ENCODE data around the gene TRIM17. TPM values are rescaled to one million over a fixed set of nuclear protein-coding genes. Genes with fewer than 3 reads are reported as not detected.

The TRIM17 gene
- total and polyA plus RNA-seq, 9 donors, result 0.72 to 10.0 (median 3.0) TPM

DNA sequence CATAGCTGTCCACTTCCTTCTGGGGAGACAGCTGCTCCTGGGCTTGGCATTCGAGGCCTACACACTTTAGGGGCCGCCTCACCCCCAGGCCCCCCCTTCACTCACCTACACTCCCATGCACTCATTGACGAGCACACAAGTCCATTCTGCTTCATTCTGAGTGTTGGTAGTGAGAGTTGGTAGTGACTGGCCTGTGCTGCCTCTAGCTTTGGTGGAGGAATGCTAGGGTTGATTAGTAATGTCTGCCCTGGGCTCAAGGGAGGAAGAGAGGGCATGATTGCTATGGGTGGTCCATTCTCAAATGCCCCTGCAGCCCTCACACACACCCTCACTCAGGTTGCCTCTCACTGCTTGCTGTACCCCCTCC lies 40.4 kb downstream of the TRIM17 start:
- WGBS, 3 donors, result 80 to 87% (median 85%) methylated on average over 3 of the region's 3 CpGs
- Histone ChIP-seq H3K4me3 (no peak overlapping the region), H3K4me1 (ENCODE audit: insufficient read depth) (peaks cover 14% of the 10 kb centered on the region), H3K36me3 (no peaks in the 10 kb centered on the region), H3K9me3 (no peaks in the 10 kb centered on the region), H3K27me3 (no peaks in the 10 kb centered on the region), H3K27ac (peak overlapping the region; percentile 81 to 87)
- intact Hi-C loops (cut with DNase I), result loop anchor here in 1 of 4 donors (10.0 kb wide), 1 partner anchor 79 kb away; a partner anchor contains a TSS
- no peak for TF ChIP-seq POLR2A (IDR thresholded peaks at IDR 0.05)
- TF ChIP-seq EP300 (IDR thresholded peaks at IDR 0.05), result no peak
- TF ChIP-seq, protein P1, sequence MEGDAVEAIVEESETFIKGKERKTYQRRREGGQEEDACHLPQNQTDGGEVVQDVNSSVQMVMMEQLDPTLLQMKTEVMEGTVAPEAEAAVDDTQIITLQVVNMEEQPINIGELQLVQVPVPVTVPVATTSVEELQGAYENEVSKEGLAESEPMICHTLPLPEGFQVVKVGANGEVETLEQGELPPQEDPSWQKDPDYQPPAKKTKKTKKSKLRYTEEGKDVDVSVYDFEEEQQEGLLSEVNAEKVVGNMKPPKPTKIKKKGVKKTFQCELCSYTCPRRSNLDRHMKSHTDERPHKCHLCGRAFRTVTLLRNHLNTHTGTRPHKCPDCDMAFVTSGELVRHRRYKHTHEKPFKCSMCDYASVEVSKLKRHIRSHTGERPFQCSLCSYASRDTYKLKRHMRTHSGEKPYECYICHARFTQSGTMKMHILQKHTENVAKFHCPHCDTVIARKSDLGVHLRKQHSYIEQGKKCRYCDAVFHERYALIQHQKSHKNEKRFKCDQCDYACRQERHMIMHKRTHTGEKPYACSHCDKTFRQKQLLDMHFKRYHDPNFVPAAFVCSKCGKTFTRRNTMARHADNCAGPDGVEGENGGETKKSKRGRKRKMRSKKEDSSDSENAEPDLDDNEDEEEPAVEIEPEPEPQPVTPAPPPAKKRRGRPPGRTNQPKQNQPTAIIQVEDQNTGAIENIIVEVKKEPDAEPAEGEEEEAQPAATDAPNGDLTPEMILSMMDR (IDR thresholded peaks at IDR 0.05), result no peak
- DNase-seq, result no peak

GRCh38 chr1:228375578-228376261 lies 40.9 kb downstream of the TRIM17 start:
- H3K36me3 ChIP-seq, result no peaks in the 10 kb centered on the region
- H3K4me1 ChIP-seq (ENCODE audit: insufficient read depth), result peaks cover 14% of the 10 kb centered on the region
- TF ChIP-seq POLR2A (IDR thresholded peaks at IDR 0.05) (no peak), EP300 (IDR thresholded peaks at IDR 0.05) (no peak)
- TF ChIP-seq, protein P1 (IDR thresholded peaks at IDR 0.05), result no peak
- no peaks in the 10 kb centered on the region for H3K9me3 ChIP-seq
- DNase-seq, result peak in 2 of 5 donors; percentile 25 to 46
- 93 to 96% (median 95%) methylated on average over 20 to 22 of the region's 22 CpGs for WGBS, 3 donors
- H3K27me3 ChIP-seq, result no peaks in the 10 kb centered on the region
- peak overlapping the region; percentile 81 to 87 for H3K27ac ChIP-seq
- intact Hi-C loops (cut with DNase I), result loop anchor here in 1 of 4 donors (10.0 kb wide), 1 partner anchor 79 kb away; a partner anchor contains a TSS
- no peak overlapping the region for H3K4me3 ChIP-seq

DNA sequence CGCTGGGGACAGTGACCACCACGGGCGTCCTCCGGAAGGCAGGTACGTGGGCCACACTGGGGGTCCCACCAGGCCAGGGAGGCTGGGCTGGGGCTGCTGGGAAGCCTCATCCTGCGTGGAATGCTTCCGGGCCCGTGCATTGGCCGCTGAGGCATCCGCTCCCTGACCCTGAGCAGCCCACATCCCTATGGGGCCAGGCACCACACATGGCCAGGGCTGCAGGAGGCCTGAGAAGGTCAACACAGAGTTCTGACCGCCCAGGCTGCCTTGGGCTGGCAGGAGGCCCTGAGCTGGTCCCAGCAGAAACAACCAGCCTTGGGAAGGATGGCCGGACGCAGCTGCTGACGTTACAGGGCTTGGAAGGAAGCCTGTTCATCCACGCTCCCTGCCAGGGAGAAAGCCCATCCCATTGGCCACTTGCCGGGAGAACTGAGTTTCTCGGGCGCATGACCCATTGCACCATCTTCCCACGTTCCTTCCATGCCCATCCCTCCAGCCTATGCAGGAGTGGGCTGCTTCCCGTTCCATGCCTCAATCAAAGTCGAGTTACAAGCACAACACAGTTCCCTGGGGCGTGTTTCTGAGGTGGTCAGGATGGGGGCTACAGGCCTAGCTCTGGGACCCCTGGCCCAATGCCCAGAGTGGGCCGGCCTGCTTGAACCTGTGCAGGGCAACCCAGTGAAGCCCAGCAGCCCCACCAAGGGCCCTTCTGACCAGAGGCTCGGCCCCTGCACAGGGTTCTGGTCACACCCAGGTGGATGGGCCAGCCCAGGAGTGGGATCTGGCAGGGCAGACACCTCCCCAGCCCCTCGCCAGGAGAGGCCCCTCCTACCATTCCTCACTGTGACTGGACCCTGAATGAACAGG lies 41.7 kb downstream of the TRIM17 start:
- no peaks in the 10 kb centered on the region for H3K36me3 ChIP-seq
- H3K9me3 ChIP-seq, result no peaks in the 10 kb centered on the region
- intact Hi-C loops (cut with DNase I), result loop anchor here in 1 of 4 donors (10.0 kb wide), 1 partner anchor 80 kb away; a partner anchor contains a TSS
- H3K4me1 ChIP-seq (ENCODE audit: insufficient read depth), result peaks cover 14% of the 10 kb centered on the region
- peak overlapping the region; percentile 81 to 87 for H3K27ac ChIP-seq
- peak; percentile 94 to 96 (median 95) for DNase-seq
- H3K27me3 ChIP-seq, result no peaks in the 10 kb centered on the region
- H3K4me3 ChIP-seq, result no peak overlapping the region
- WGBS, 3 donors, result 22 to 28% (median 23%) methylated on average over 19 to 25 of the region's 25 CpGs
- peak; percentile 36 for TF ChIP-seq EP300 (IDR thresholded peaks at IDR 0.05)
- TF ChIP-seq, protein P1 (IDR thresholded peaks at IDR 0.05), result no peak

DNA sequence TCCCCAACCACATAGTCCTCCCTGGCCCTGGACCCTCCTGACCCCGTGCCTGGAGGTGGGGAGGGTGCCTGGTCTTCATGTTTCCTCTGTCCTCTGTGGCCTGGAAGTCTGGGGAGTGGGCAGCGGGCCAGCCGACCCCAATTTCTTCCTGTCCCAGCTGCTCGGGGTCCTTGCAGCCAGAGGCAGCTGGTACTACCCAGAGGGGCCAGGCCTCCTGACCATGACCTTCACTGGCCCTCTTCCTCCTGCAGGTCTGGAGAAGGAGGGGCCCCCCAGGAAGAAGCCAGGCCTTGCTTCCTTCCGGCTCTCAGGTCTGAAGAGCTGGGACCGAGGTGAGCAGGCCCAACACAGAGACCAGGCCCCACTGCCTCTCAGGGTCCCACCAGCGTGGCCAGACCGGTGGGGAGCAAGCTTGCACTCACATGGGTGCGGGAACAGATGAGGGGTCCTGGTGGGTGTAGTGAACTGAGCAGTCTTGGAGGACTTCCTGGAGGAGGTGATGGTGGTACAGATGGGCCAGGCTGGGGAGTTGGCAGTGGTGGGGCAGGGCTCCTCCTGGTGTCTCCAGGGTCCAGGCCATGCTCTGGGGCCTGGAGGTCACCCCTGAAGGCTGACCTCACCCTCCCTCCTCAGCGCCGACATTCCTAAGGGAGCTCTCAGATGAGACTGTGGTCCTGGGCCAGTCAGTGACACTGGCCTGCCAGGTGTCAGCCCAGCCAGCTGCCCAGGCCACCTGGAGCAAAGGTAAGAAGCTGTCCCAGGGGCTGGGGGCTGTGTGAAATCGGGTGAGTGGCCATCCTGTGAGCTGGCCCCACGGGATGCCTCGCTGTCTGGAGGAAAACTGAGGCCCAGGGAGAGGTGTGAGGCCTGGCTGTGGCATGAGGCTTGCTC lies 42.7 kb downstream of the TRIM17 start:
- Histone ChIP-seq H3K4me1 (ENCODE audit: insufficient read depth) (peaks cover 10% of the 10 kb centered on the region), H3K36me3 (no peaks in the 10 kb centered on the region), H3K27ac (peak overlapping the region; percentile 44 to 63), H3K27me3 (no peaks in the 10 kb centered on the region), H3K9me3 (no peaks in the 10 kb centered on the region), H3K4me3 (no peak overlapping the region)
- intact Hi-C loops (cut with DNase I), result loop anchor here in 1 of 4 donors (10.0 kb wide), 1 partner anchor 81 kb away; a partner anchor contains a TSS
- peak in 3 of 5 donors; percentile 31 to 50 (median 43) for DNase-seq
- WGBS, 3 donors, result 76 to 84% (median 81%) methylated on average over 12 to 14 of the region's 14 CpGs
- TF ChIP-seq EP300 (IDR thresholded peaks at IDR 0.05) (no peak), POLR2A (IDR thresholded peaks at IDR 0.05) (no peak)
- TF ChIP-seq, protein P1 (IDR thresholded peaks at IDR 0.05), result no peak
